GM10248 (cell line): ENCODE results near the gene MFAP5.
"Not testable (repeated sequence)": the region's sequence is repeated elsewhere in the genome, so short reads cannot be mapped to it uniquely, and the experiment has no call there.

Experiments used
- CTCF ChIA-PET: fragments of 300-600 bp; sonication (Branson Sonifier 250); formaldehyde crosslinking; extraction: SDS; loops from one replicate; lab custom pipeline; 2021; ENCODE audit warnings: antibody characterized with exemption; lab: Yijun Ruan, JAX
- POLR2A ChIA-PET: fragments of 350-650 bp; sonication (Branson Sonifier 250); formaldehyde crosslinking; extraction: SDS; loops from one replicate; lab custom pipeline; 2020; ENCODE audit warnings: antibody characterized with exemption; lab: Yijun Ruan, JAX
- DNase-seq: peaks from one replicate; pipeline ENCODE4 v3.0.0; 2012; ENCODE audit errors: extremely low spot score
- CTCF ChIP-seq: IDR thresholded peaks from 2 replicates; pipeline ENCODE4 v1.5.1; 2012; ENCODE audit warnings: mild to moderate bottlenecking, low read depth; ENCODE audit errors: extremely low read depth, missing control alignments, control extremely low read depth

MFAP5 gene

GRCh38 chr12:8637666-8638065 lies 25.0 kb downstream of the MFAP5 start:
- ChIA-PET POLR2A (no interaction called here), CTCF (interaction anchor here (1.0 to 2.6 kb wide), 3 partner anchors 9 to 28 kb away, joined by 3 to 7 read pairs (median 4); partner anchors contain the start of gene AICDA)
- no peak for TF ChIP-seq CTCF
- no peak for DNase-seq

GRCh38 chr12:8637244-8637643 lies 25.4 kb downstream of the MFAP5 start:
- no peak for TF ChIP-seq CTCF
- no peak for DNase-seq
- ChIA-PET CTCF (interaction anchor here (1.0 to 2.6 kb wide), 5 partner anchors 9 to 40 kb away, joined by 3 to 7 read pairs (median 4); partner anchors contain the start of gene AICDA), POLR2A (no interaction called here)

GRCh38 chr12:8636581-8636980 lies 26.0 kb downstream of the MFAP5 start:
- POLR2A ChIA-PET, result no interaction called here
- TF ChIP-seq CTCF, result no peak
- CTCF ChIA-PET, result interaction anchor here (1.3 to 2.6 kb wide), 4 partner anchors 18 to 41 kb away, joined by 3 to 7 read pairs (median 4); partner anchors contain the start of gene AICDA
- DNase-seq, result no peak

GRCh38 chr12:8636007-8636346 lies 26.6 kb downstream of the MFAP5 start:
- POLR2A ChIA-PET, DNase-seq: not testable (repeated sequence)
- CTCF ChIA-PET, result interaction anchor here (1.3 to 2.6 kb wide), 4 partner anchors 18 to 41 kb away, joined by 3 to 7 read pairs (median 4); partner anchors contain the start of gene AICDA

- DNase-seq, POLR2A ChIA-PET: not testable (repeated sequence)
- CTCF ChIA-PET, result interaction anchor here (1.3 kb wide), 1 partner anchor 91 kb away, joined by 4 read pairs; no protein-coding TSS in a partner anchor
These were observed 27.2 kb downstream of the MFAP5 start for GRCh38 chr12:8635342-8636006.

GRCh38 chr12:8630131-8630530 lies 32.5 kb downstream of the MFAP5 start:
- ChIA-PET CTCF (interaction anchor here (1.4 to 4.1 kb wide), 8 partner anchors 12 to 419 kb away, joined by 3 to 26 read pairs (median 12); partner anchors contain the start of gene AICDA), POLR2A (interaction anchor here (1.3 to 1.9 kb wide), 2 partner anchors 12 to 14 kb away, joined by 3 to 11 read pairs; no protein-coding TSS in a partner anchor)
- TF ChIP-seq CTCF, result no peak
- no peak for DNase-seq

- DNase-seq, result peak; percentile 68
- POLR2A ChIA-PET, result interaction anchor here (0.6 to 1.9 kb wide), 5 partner anchors 11 to 20 kb away, joined by 3 to 11 read pairs (median 4); no protein-coding TSS in a partner anchor
- CTCF ChIA-PET, result interaction anchor here (0.6 to 4.1 kb wide), 13 partner anchors 10 to 420 kb away, joined by 3 to 26 read pairs (median 6); partner anchors contain the start of gene AICDA
- no peak for TF ChIP-seq CTCF
These were observed 33.1 kb downstream of the MFAP5 start for GRCh38 chr12:8629486-8630033.
